ENCODE results near the gene TUT4.
A peak's percentile ranks its signal among the peaks of the same experiment; 100 is the strongest.

The TUT4 gene

GRCh38 chr1:52502789-52503188 is 50.1 kb downstream of the TUT4 start:
- DNase-seq (ENCODE audit: low read depth) = no peak
- H3K4me1 ChIP-seq (ENCODE audit: control insufficient read depth, insufficient read depth, low read length) = no peaks in the 10 kb centered on the region
- H3K4me3 ChIP-seq (ENCODE audit: low read length) = no peak overlapping the region
- no peaks in the 10 kb centered on the region for H3K36me3 ChIP-seq (ENCODE audit: control insufficient read depth, insufficient read depth, low read length, severe bottlenecking)
- no peak overlapping the region for H3K9ac ChIP-seq (ENCODE audit: low read length)
- H3K9me3 ChIP-seq (ENCODE audit: control insufficient read depth, low read length) = no peaks in the 10 kb centered on the region
- no peaks in the 10 kb centered on the region for H3K27me3 ChIP-seq (replicated peaks; ENCODE audit: control insufficient read depth, insufficient read depth, low read length)

- Histone ChIP-seq H3K36me3 (ENCODE audit: control insufficient read depth, insufficient read depth, low read length, severe bottlenecking) (peaks cover 40% of the 10 kb centered on the region), H3K4me3 (ENCODE audit: low read length) (no peak overlapping the region), H3K4me1 (ENCODE audit: control insufficient read depth, insufficient read depth, low read length) (no peaks in the 10 kb centered on the region), H3K27me3 (replicated peaks; ENCODE audit: control insufficient read depth, insufficient read depth, low read length) (no peaks in the 10 kb centered on the region), H3K9me3 (ENCODE audit: control insufficient read depth, low read length) (no peaks in the 10 kb centered on the region), H3K9ac (ENCODE audit: low read length) (no peak overlapping the region)
- no peak for DNase-seq (ENCODE audit: low read depth)
Measured at GRCh38 chr1:52487632-52488031, 65.3 kb downstream of the TUT4 start.

GRCh38 chr1:52482326-52483004 is 70.4 kb downstream of the TUT4 start:
- Histone ChIP-seq H3K4me3 (ENCODE audit: low read length) (no peak overlapping the region), H3K9me3 (ENCODE audit: control insufficient read depth, low read length) (no peaks in the 10 kb centered on the region), H3K36me3 (ENCODE audit: control insufficient read depth, insufficient read depth, low read length, severe bottlenecking) (peaks cover 14% of the 10 kb centered on the region), H3K27me3 (replicated peaks; ENCODE audit: control insufficient read depth, insufficient read depth, low read length) (no peaks in the 10 kb centered on the region), H3K9ac (ENCODE audit: low read length) (no peak overlapping the region), H3K4me1 (ENCODE audit: control insufficient read depth, insufficient read depth, low read length) (no peaks in the 10 kb centered on the region)
- DNase-seq (ENCODE audit: low read depth) = peak; percentile 7

- Histone ChIP-seq H3K9me3 (ENCODE audit: control insufficient read depth, low read length) (no peaks in the 10 kb centered on the region), H3K9ac (ENCODE audit: low read length) (no peak overlapping the region), H3K36me3 (ENCODE audit: control insufficient read depth, insufficient read depth, low read length, severe bottlenecking) (peaks cover 26% of the 10 kb centered on the region), H3K4me1 (ENCODE audit: control insufficient read depth, insufficient read depth, low read length) (no peaks in the 10 kb centered on the region), H3K4me3 (ENCODE audit: low read length) (no peak overlapping the region), H3K27me3 (replicated peaks; ENCODE audit: control insufficient read depth, insufficient read depth, low read length) (no peaks in the 10 kb centered on the region)
- DNase-seq (ENCODE audit: low read depth) = no peak
Measured at GRCh38 chr1:52479076-52479475, 73.8 kb downstream of the TUT4 start.

GRCh38 chr1:52477876-52478275 is 75.0 kb downstream of the TUT4 start:
- peaks cover 26% of the 10 kb centered on the region for H3K36me3 ChIP-seq (ENCODE audit: control insufficient read depth, insufficient read depth, low read length, severe bottlenecking)
- H3K9me3 ChIP-seq (ENCODE audit: control insufficient read depth, low read length) = no peaks in the 10 kb centered on the region
- DNase-seq (ENCODE audit: low read depth) = no peak
- no peak overlapping the region for H3K9ac ChIP-seq (ENCODE audit: low read length)
- no peaks in the 10 kb centered on the region for H3K4me1 ChIP-seq (ENCODE audit: control insufficient read depth, insufficient read depth, low read length)
- H3K27me3 ChIP-seq (replicated peaks; ENCODE audit: control insufficient read depth, insufficient read depth, low read length) = no peaks in the 10 kb centered on the region
- no peak overlapping the region for H3K4me3 ChIP-seq (ENCODE audit: low read length)

GRCh38 chr1:52476943-52477342 is 75.9 kb downstream of the TUT4 start:
- DNase-seq (ENCODE audit: low read depth) = no peak
- Histone ChIP-seq H3K27me3 (replicated peaks; ENCODE audit: control insufficient read depth, insufficient read depth, low read length) (no peaks in the 10 kb centered on the region), H3K9ac (ENCODE audit: low read length) (no peak overlapping the region), H3K9me3 (ENCODE audit: control insufficient read depth, low read length) (no peaks in the 10 kb centered on the region), H3K4me3 (ENCODE audit: low read length) (no peak overlapping the region), H3K4me1 (ENCODE audit: control insufficient read depth, insufficient read depth, low read length) (no peaks in the 10 kb centered on the region), H3K36me3 (ENCODE audit: control insufficient read depth, insufficient read depth, low read length, severe bottlenecking) (peaks cover 26% of the 10 kb centered on the region)

- H3K36me3 ChIP-seq (ENCODE audit: control insufficient read depth, insufficient read depth, low read length, severe bottlenecking) = peaks cover 26% of the 10 kb centered on the region
- DNase-seq (ENCODE audit: low read depth) = no peak
Measured at GRCh38 chr1:52474807-52475206, 78.1 kb downstream of the TUT4 start.

GRCh38 chr1:52473039-52473438 is 79.9 kb downstream of the TUT4 start:
- Histone ChIP-seq H3K4me1 (ENCODE audit: control insufficient read depth, insufficient read depth, low read length) (no peaks in the 10 kb centered on the region), H3K9ac (ENCODE audit: low read length) (no peak overlapping the region), H3K27me3 (replicated peaks; ENCODE audit: control insufficient read depth, insufficient read depth, low read length) (no peaks in the 10 kb centered on the region), H3K9me3 (ENCODE audit: control insufficient read depth, low read length) (no peaks in the 10 kb centered on the region), H3K36me3 (ENCODE audit: control insufficient read depth, insufficient read depth, low read length, severe bottlenecking) (peaks cover 21% of the 10 kb centered on the region), H3K4me3 (ENCODE audit: low read length) (no peak overlapping the region)
- no peak for DNase-seq (ENCODE audit: low read depth)

More at GRCh38 chr1:52474807-52475206, 78.1 kb downstream of the TUT4 start:
- Histone ChIP-seq H3K4me3 (ENCODE audit: low read length) (no peak overlapping the region), H3K9ac (ENCODE audit: low read length) (no peak overlapping the region), H3K4me1 (ENCODE audit: control insufficient read depth, insufficient read depth, low read length) (no peaks in the 10 kb centered on the region), H3K27me3 (replicated peaks; ENCODE audit: control insufficient read depth, insufficient read depth, low read length) (no peaks in the 10 kb centered on the region), H3K9me3 (ENCODE audit: control insufficient read depth, low read length) (no peaks in the 10 kb centered on the region)

GRCh38 chr1:52472384-52472783 is 80.5 kb downstream of the TUT4 start:
- no peak for DNase-seq (ENCODE audit: low read depth)
- H3K36me3 ChIP-seq (ENCODE audit: control insufficient read depth, insufficient read depth, low read length, severe bottlenecking) = peaks cover 18% of the 10 kb centered on the region
- no peaks in the 10 kb centered on the region for H3K9me3 ChIP-seq (ENCODE audit: control insufficient read depth, low read length)

GRCh38 chr1:52469108-52469507 is 83.8 kb downstream of the TUT4 start:
- Histone ChIP-seq H3K27me3 (replicated peaks; ENCODE audit: control insufficient read depth, insufficient read depth, low read length) (no peaks in the 10 kb centered on the region), H3K36me3 (ENCODE audit: control insufficient read depth, insufficient read depth, low read length, severe bottlenecking) (no peaks in the 10 kb centered on the region), H3K9ac (ENCODE audit: low read length) (no peak overlapping the region), H3K4me1 (ENCODE audit: control insufficient read depth, insufficient read depth, low read length) (no peaks in the 10 kb centered on the region), H3K4me3 (ENCODE audit: low read length) (no peak overlapping the region), H3K9me3 (ENCODE audit: control insufficient read depth, low read length) (no peaks in the 10 kb centered on the region)
- no peak for DNase-seq (ENCODE audit: low read depth)

More at GRCh38 chr1:52472384-52472783, 80.5 kb downstream of the TUT4 start:
- no peak overlapping the region for H3K4me3 ChIP-seq (ENCODE audit: low read length)
- no peaks in the 10 kb centered on the region for H3K4me1 ChIP-seq (ENCODE audit: control insufficient read depth, insufficient read depth, low read length)
- no peaks in the 10 kb centered on the region for H3K27me3 ChIP-seq (replicated peaks; ENCODE audit: control insufficient read depth, insufficient read depth, low read length)
- H3K9ac ChIP-seq (ENCODE audit: low read length) = no peak overlapping the region

GRCh38 chr1:52463891-52464290 is 89.0 kb downstream of the TUT4 start:
- H3K27me3 ChIP-seq (replicated peaks; ENCODE audit: control insufficient read depth, insufficient read depth, low read length) = no peaks in the 10 kb centered on the region
- no peak overlapping the region for H3K4me3 ChIP-seq (ENCODE audit: low read length)
- peaks cover 5% of the 10 kb centered on the region for H3K4me1 ChIP-seq (ENCODE audit: control insufficient read depth, insufficient read depth, low read length)
- H3K9ac ChIP-seq (ENCODE audit: low read length) = no peak overlapping the region
- no peaks in the 10 kb centered on the region for H3K9me3 ChIP-seq (ENCODE audit: control insufficient read depth, low read length)
- DNase-seq (ENCODE audit: low read depth) = no peak
- H3K36me3 ChIP-seq (ENCODE audit: control insufficient read depth, insufficient read depth, low read length, severe bottlenecking) = peaks cover 3% of the 10 kb centered on the region

GRCh38 chr1:52461821-52462220 is 91.1 kb downstream of the TUT4 start:
- DNase-seq (ENCODE audit: low read depth) = no peak
- Histone ChIP-seq H3K36me3 (ENCODE audit: control insufficient read depth, insufficient read depth, low read length, severe bottlenecking) (peaks cover 9% of the 10 kb centered on the region), H3K27me3 (replicated peaks; ENCODE audit: control insufficient read depth, insufficient read depth, low read length) (no peaks in the 10 kb centered on the region), H3K4me1 (ENCODE audit: control insufficient read depth, insufficient read depth, low read length) (peaks cover 5% of the 10 kb centered on the region), H3K9ac (ENCODE audit: low read length) (no peak overlapping the region), H3K4me3 (ENCODE audit: low read length) (no peak overlapping the region), H3K9me3 (ENCODE audit: control insufficient read depth, low read length) (no peaks in the 10 kb centered on the region)
